Measurements from ENCODE around the gene CFAP58. TPM values are rescaled to one million over a fixed set of nuclear protein-coding genes. Genes with fewer than 3 reads are reported as not detected.
A peak's percentile ranks its signal among the peaks of the same experiment; 100 is the strongest.

The CFAP58 gene
- total RNA-seq, 5 donors from 2014 or later (not counting 1 experiment from before 2014, with no cell fraction given) = not detected

GRCh38 chr10:104368381-104368780 is 14.7 kb downstream of the CFAP58 start:
- Histone ChIP-seq H3K4me1 (ENCODE audit: control insufficient read depth in 1 of 2, extremely low read depth in 1 of 2, insufficient read depth in 2 of 2, low read length in 2 of 2) (no peaks in the 10 kb centered on the region), H3K36me3 (ENCODE audit: control insufficient read depth in 2 of 2, extremely low read depth in 1 of 2, insufficient read depth in 1 of 2, low read length in 1 of 2) (no peaks in the 10 kb centered on the region), H3K9me3 (no peaks in the 10 kb centered on the region), H3K27ac (ENCODE audit: low read length) (no peak overlapping the region), H3K4me3 (ENCODE audit: control insufficient read depth in 1 of 2, extremely low read depth in 1 of 2, low read length in 1 of 2) (no peak overlapping the region), H3K27me3 (replicated peaks in 1 of 2; ENCODE audit: control insufficient read depth in 2 of 2, extremely low read depth in 1 of 2, insufficient read depth in 2 of 2, low read length in 1 of 2) (peaks cover 2 to 11% of the 10 kb centered on the region in 2 experiments)
- CTCF ChIA-PET = no interaction called here
- no peak overlapping the region for H3K27ac Mint-ChIP-seq
- 29% methylated on average over 2 of the region's 2 CpGs for WGBS (ENCODE audit: insufficient coverage)
- H3K4me3 Mint-ChIP-seq = no peak overlapping the region
- peaks cover 20 to 35% of the 10 kb centered on the region in 2 donors for H3K27me3 Mint-ChIP-seq
- DNase-seq = no peak
- H3K36me3 Mint-ChIP-seq = no peaks in the 10 kb centered on the region
- POLR2A ChIA-PET = interaction anchor here in 1 of 2 donors (0.7 kb wide), 1 partner anchor 89 kb away, joined by 4 read pairs; no protein-coding TSS in a partner anchor
- H3K9me3 Mint-ChIP-seq = no peaks in the 10 kb centered on the region
- H3K4me1 Mint-ChIP-seq = no peaks in the 10 kb centered on the region
- ATAC-seq (replicated peaks in 1 of 4) = no peak

- WGBS (ENCODE audit: insufficient coverage) = 100% methylated on average over 1 of the region's 6 CpGs
- DNase-seq (no peak), ATAC-seq (replicated peaks in 1 of 4) (no peak)
- H3K27ac Mint-ChIP-seq = no peak overlapping the region
- no peaks in the 10 kb centered on the region for H3K4me1 Mint-ChIP-seq
- peaks cover 30 to 37% of the 10 kb centered on the region in 2 donors for H3K27me3 Mint-ChIP-seq
- H3K36me3 Mint-ChIP-seq = no peaks in the 10 kb centered on the region
- CTCF ChIA-PET = no interaction called here
- Histone ChIP-seq H3K27ac (ENCODE audit: low read length) (no peak overlapping the region), H3K9me3 (no peaks in the 10 kb centered on the region), H3K4me3 (ENCODE audit: control insufficient read depth in 1 of 2, extremely low read depth in 1 of 2, low read length in 1 of 2) (no peak overlapping the region), H3K4me1 (ENCODE audit: control insufficient read depth in 1 of 2, extremely low read depth in 1 of 2, insufficient read depth in 2 of 2, low read length in 2 of 2) (no peaks in the 10 kb centered on the region), H3K36me3 (ENCODE audit: control insufficient read depth in 2 of 2, extremely low read depth in 1 of 2, insufficient read depth in 1 of 2, low read length in 1 of 2) (no peaks in the 10 kb centered on the region), H3K27me3 (replicated peaks in 1 of 2; ENCODE audit: control insufficient read depth in 2 of 2, extremely low read depth in 1 of 2, insufficient read depth in 2 of 2, low read length in 1 of 2) (peaks cover 0 to 15% of the 10 kb centered on the region in 2 experiments)
- H3K4me3 Mint-ChIP-seq = no peak overlapping the region
- POLR2A ChIA-PET = no interaction called here
- no peaks in the 10 kb centered on the region for H3K9me3 Mint-ChIP-seq
Observed at GRCh38 chr10:104371753-104372152, 18.1 kb downstream of the CFAP58 start.

GRCh38 chr10:104374591-104374990 is 21.0 kb downstream of the CFAP58 start:
- POLR2A ChIA-PET = interaction anchor here in 1 of 2 donors (0.7 kb wide), 1 partner anchor 689 kb away, joined by 6 read pairs; no protein-coding TSS in a partner anchor
- H3K36me3 Mint-ChIP-seq = no peaks in the 10 kb centered on the region

GRCh38 chr10:104376784-104377300 is 23.2 kb downstream of the CFAP58 start:
- Mint-ChIP-seq H3K4me3 (no peak overlapping the region), H3K9me3 (no peaks in the 10 kb centered on the region), H3K27ac (no peak overlapping the region), H3K36me3 (no peaks in the 10 kb centered on the region), H3K4me1 (no peaks in the 10 kb centered on the region), H3K27me3 (peaks cover 27 to 30% of the 10 kb centered on the region in 2 donors)
- Histone ChIP-seq H3K4me3 (ENCODE audit: control insufficient read depth in 1 of 2, extremely low read depth in 1 of 2, low read length in 1 of 2) (no peak overlapping the region), H3K27me3 (replicated peaks in 1 of 2; ENCODE audit: control insufficient read depth in 2 of 2, extremely low read depth in 1 of 2, insufficient read depth in 2 of 2, low read length in 1 of 2) (peaks cover 0 to 18% of the 10 kb centered on the region in 2 experiments), H3K27ac (ENCODE audit: low read length) (no peak overlapping the region), H3K9me3 (no peaks in the 10 kb centered on the region), H3K36me3 (ENCODE audit: control insufficient read depth in 2 of 2, extremely low read depth in 1 of 2, insufficient read depth in 1 of 2, low read length in 1 of 2) (no peaks in the 10 kb centered on the region), H3K4me1 (ENCODE audit: control insufficient read depth in 1 of 2, extremely low read depth in 1 of 2, insufficient read depth in 2 of 2, low read length in 2 of 2) (no peaks in the 10 kb centered on the region)
- no CpG with 5 or more reads among the region's 4 CpGs for WGBS (ENCODE audit: insufficient coverage)
- ATAC-seq (replicated peaks in 1 of 4) (no peak), DNase-seq (no peak)
- POLR2A ChIA-PET = interaction anchor here in 1 of 2 donors (0.6 to 1.0 kb wide), 2 partner anchors 14 to 82 kb away, joined by 3 read pairs; no protein-coding TSS in a partner anchor
- CTCF ChIA-PET = interaction anchor here in 1 of 2 donors (0.7 kb wide), 1 partner anchor 11 kb away, joined by 3 read pairs; no protein-coding TSS in a partner anchor

More at GRCh38 chr10:104374591-104374990, 21.0 kb downstream of the CFAP58 start:
- no peak overlapping the region for H3K27ac ChIP-seq (ENCODE audit: low read length)
- H3K36me3 ChIP-seq (ENCODE audit: control insufficient read depth in 2 of 2, extremely low read depth in 1 of 2, insufficient read depth in 1 of 2, low read length in 1 of 2) = no peaks in the 10 kb centered on the region
- Mint-ChIP-seq H3K4me3 (no peak overlapping the region), H3K4me1 (no peaks in the 10 kb centered on the region), H3K9me3 (no peaks in the 10 kb centered on the region), H3K27ac (no peak overlapping the region), H3K27me3 (peaks cover 23 to 32% of the 10 kb centered on the region in 2 donors)
- no peak for DNase-seq
- H3K27me3 ChIP-seq (replicated peaks in 1 of 2; ENCODE audit: control insufficient read depth in 2 of 2, extremely low read depth in 1 of 2, insufficient read depth in 2 of 2, low read length in 1 of 2) = peaks cover 0 to 15% of the 10 kb centered on the region in 2 experiments
- CTCF ChIA-PET = interaction anchor here in 1 of 2 donors (1.1 kb wide), 1 partner anchor 13 kb away, joined by 3 read pairs; no protein-coding TSS in a partner anchor
- H3K4me3 ChIP-seq (ENCODE audit: control insufficient read depth in 1 of 2, extremely low read depth in 1 of 2, low read length in 1 of 2) = no peak overlapping the region
- no CpG with 5 or more reads among the region's 1 CpG for WGBS (ENCODE audit: insufficient coverage)
- no peaks in the 10 kb centered on the region for H3K4me1 ChIP-seq (ENCODE audit: control insufficient read depth in 1 of 2, extremely low read depth in 1 of 2, insufficient read depth in 2 of 2, low read length in 2 of 2)
- ATAC-seq (replicated peaks in 1 of 4) = no peak
- no peaks in the 10 kb centered on the region for H3K9me3 ChIP-seq

- CTCF ChIA-PET = no interaction called here
- Histone ChIP-seq H3K9me3 (no peaks in the 10 kb centered on the region), H3K4me1 (ENCODE audit: control insufficient read depth in 1 of 2, extremely low read depth in 1 of 2, insufficient read depth in 2 of 2, low read length in 2 of 2) (no peaks in the 10 kb centered on the region), H3K27me3 (replicated peaks in 1 of 2; ENCODE audit: control insufficient read depth in 2 of 2, extremely low read depth in 1 of 2, insufficient read depth in 2 of 2, low read length in 1 of 2) (peaks cover 0 to 12% of the 10 kb centered on the region in 2 experiments), H3K4me3 (ENCODE audit: control insufficient read depth in 1 of 2, extremely low read depth in 1 of 2, low read length in 1 of 2) (no peak overlapping the region), H3K27ac (ENCODE audit: low read length) (no peak overlapping the region), H3K36me3 (ENCODE audit: control insufficient read depth in 2 of 2, extremely low read depth in 1 of 2, insufficient read depth in 1 of 2, low read length in 1 of 2) (no peaks in the 10 kb centered on the region)
- Mint-ChIP-seq H3K4me1 (no peaks in the 10 kb centered on the region), H3K27ac (no peak overlapping the region), H3K27me3 (peaks cover 24 to 37% of the 10 kb centered on the region in 2 donors), H3K9me3 (no peaks in the 10 kb centered on the region), H3K4me3 (no peak overlapping the region), H3K36me3 (no peaks in the 10 kb centered on the region)
- DNase-seq (no peak), ATAC-seq (replicated peaks in 1 of 4) (no peak)
- POLR2A ChIA-PET = interaction anchor here in 1 of 2 donors (0.6 kb wide), 1 partner anchor 43 kb away, joined by 4 read pairs; no protein-coding TSS in a partner anchor
- 92% methylated on average over 2 of the region's 4 CpGs for WGBS (ENCODE audit: insufficient coverage)
Observed at GRCh38 chr10:104380336-104380735, 26.7 kb downstream of the CFAP58 start.

GRCh38 chr10:104387130-104387888 is 33.7 kb downstream of the CFAP58 start:
- DNase-seq (peak in 4 of 35 experiments; percentile 0 to 25 (median 8)), ATAC-seq (replicated peaks in 1 of 4) (peak in 1 of 4 experiments; percentile 40)
- Mint-ChIP-seq H3K9me3 (no peaks in the 10 kb centered on the region), H3K27ac (no peak overlapping the region), H3K27me3 (peaks cover 22 to 27% of the 10 kb centered on the region in 2 donors), H3K4me1 (peaks cover 15 to 24% (median 16%) of the 10 kb centered on the region in 3 donors), H3K4me3 (no peak overlapping the region), H3K36me3 (no peaks in the 10 kb centered on the region)
- Histone ChIP-seq H3K9me3 (no peaks in the 10 kb centered on the region), H3K36me3 (ENCODE audit: control insufficient read depth in 2 of 2, extremely low read depth in 1 of 2, insufficient read depth in 1 of 2, low read length in 1 of 2) (no peaks in the 10 kb centered on the region), H3K4me1 (ENCODE audit: control insufficient read depth in 1 of 2, extremely low read depth in 1 of 2, insufficient read depth in 2 of 2, low read length in 2 of 2) (peaks cover 0 to 6% of the 10 kb centered on the region in 2 experiments), H3K27ac (ENCODE audit: low read length) (no peak overlapping the region), H3K27me3 (replicated peaks in 1 of 2; ENCODE audit: control insufficient read depth in 2 of 2, extremely low read depth in 1 of 2, insufficient read depth in 2 of 2, low read length in 1 of 2) (peaks cover 2 to 4% of the 10 kb centered on the region in 2 experiments), H3K4me3 (ENCODE audit: control insufficient read depth in 1 of 2, extremely low read depth in 1 of 2, low read length in 1 of 2) (no peak overlapping the region)
- ChIA-PET CTCF (interaction anchor here (0.6 to 1.3 kb wide), 2 partner anchors 12 to 142 kb away, joined by 3 read pairs; no protein-coding TSS in a partner anchor), POLR2A (interaction anchor here in 1 of 2 donors (0.6 kb wide), 1 partner anchor 22 kb away, joined by 3 read pairs; no protein-coding TSS in a partner anchor)
- 57% methylated on average over 1 of the region's 6 CpGs for WGBS (ENCODE audit: insufficient coverage)

Measured in T-cell (primary cell).